Neural cell (in vitro differentiated cells): Measurements from ENCODE around the gene CAPN5. TPM values are rescaled to one million over a fixed set of nuclear protein-coding genes. Genes with fewer than 3 reads are reported as not detected.
A peak's percentile ranks its signal among the peaks of the same experiment; 100 is the strongest.

Source experiments
- H2AFZ ChIP-seq: fragments of 200-600, 300-800 bp; sonication (generic), shearing (Covaris generic); 2 replicates; pipeline ENCODE4 v1.6.0; 2014; ENCODE audit warnings: low read depth, mild to moderate bottlenecking, antibody characterized with exemption, low read length, moderate library complexity
- H3F3A ChIP-seq: fragments of 200-600 bp; shearing (Covaris generic); 2 replicates; pipeline ENCODE4 v1.6.1; 2016; ENCODE audit warnings: mild to moderate bottlenecking, moderate library complexity, mixed read lengths, antibody characterized with exemption, low read length; ENCODE audit not compliant: insufficient read depth, poor library complexity, severe bottlenecking
- H3K27ac ChIP-seq: fragments of 200-600, 300-800 bp; sonication (generic), shearing (Covaris generic); 2 replicates; pipeline ENCODE4 v1.5.1; 2014; ENCODE audit warnings: mild to moderate bottlenecking, low read length, moderate library complexity
- H3K27me3 ChIP-seq: fragments of 300-800, 200-600 bp; sonication (generic), shearing (Covaris generic); 2 replicates; pipeline ENCODE4 v1.6.0; 2014; ENCODE audit warnings: mild to moderate bottlenecking, low read depth, low read length, moderate library complexity; ENCODE audit not compliant: insufficient read depth
- H3K36me3 ChIP-seq: fragments of 300-800, 200-600 bp; sonication (generic), shearing (Covaris generic); 2 replicates; pipeline ENCODE4 v1.5.1; 2014; ENCODE audit warnings: mild to moderate bottlenecking, antibody characterized with exemption, low read length, moderate library complexity; ENCODE audit not compliant: insufficient read depth
- H3K4me2 ChIP-seq: fragments of 300-800, 200-600 bp; sonication (generic), shearing (Covaris generic); 2 replicates; pipeline ENCODE4 v1.6.0; 2014; ENCODE audit warnings: mild to moderate bottlenecking, low read length
- H3K4me3 ChIP-seq: fragments of 300-800, 200-600 bp; sonication (generic), shearing (Covaris generic); 2 replicates; pipeline ENCODE4 v1.5.1; 2014; ENCODE audit warnings: mild to moderate bottlenecking, low read length, moderate library complexity
- H3K79me2 ChIP-seq: fragments of 200-600 bp; shearing (Covaris generic); replicated peaks from 2 replicates; pipeline ENCODE4 v1.6.0; 2014; ENCODE audit warnings: mild to moderate bottlenecking, low read length, moderate library complexity; ENCODE audit not compliant: insufficient read depth
- H3K9ac ChIP-seq: fragments of 300-800, 200-600 bp; sonication (generic), shearing (Covaris generic); 2 replicates; pipeline ENCODE4 v1.6.1; 2016; ENCODE audit warnings: mild to moderate bottlenecking, low read length, mixed read lengths
- H3K9me2 ChIP-seq: fragments of 200-600 bp; shearing (Covaris generic); 2 replicates; pipeline ENCODE4 v1.6.1; 2016; ENCODE audit warnings: mild to moderate bottlenecking, low read length, mixed read lengths; ENCODE audit not compliant: insufficient read depth
- H3K9me3 ChIP-seq: fragments of 200-600, 300-800 bp; sonication (generic), shearing (Covaris generic); 2 replicates; pipeline ENCODE4 v1.6.1; 2016; ENCODE audit warnings: mild to moderate bottlenecking, mixed run types, low read length, moderate library complexity, mixed read lengths
- H4K20me1 ChIP-seq: fragments of 200-600 bp; shearing (Covaris generic); 2 replicates; pipeline ENCODE4 v1.6.1; 2016; ENCODE audit warnings: mild to moderate bottlenecking, mixed run types; ENCODE audit not compliant: insufficient read depth
- CTCF ChIP-seq: fragments of 450-650 bp; IDR thresholded peaks from 2 replicates; pipeline ENCODE4 v1.5.1; 2014; ENCODE audit warnings: antibody characterized with exemption, mild to moderate bottlenecking, moderate library complexity; ENCODE audit not compliant: poor library complexity, severe bottlenecking
- EP300 ChIP-seq: fragments of 450-650 bp; conservative IDR thresholded peaks from 2 replicates; pipeline ENCODE4 v1.6.1; 2014; ENCODE audit warnings: antibody characterized with exemption, mild to moderate bottlenecking, moderate library complexity; ENCODE audit not compliant: poor library complexity, severe bottlenecking
- EZH2 ChIP-seq: fragments of 200-600, 300-800 bp; shearing (Covaris generic), sonication (generic); IDR thresholded peaks from 2 replicates; pipeline ENCODE4 v1.6.1; 2014; ENCODE audit warnings: antibody characterized with exemption, low read length, borderline replicate concordance, mild to moderate bottlenecking; ENCODE audit not compliant: insufficient read depth, poor library complexity, severe bottlenecking
- MXI1 ChIP-seq: fragments of 450-650 bp; conservative IDR thresholded peaks from 2 replicates; pipeline ENCODE4 v1.6.1; 2014; ENCODE audit warnings: antibody characterized with exemption, mild to moderate bottlenecking; ENCODE audit not compliant: poor library complexity, severe bottlenecking
- POLR2AphosphoS5 ChIP-seq: IDR thresholded peaks from 2 replicates; pipeline ENCODE4 v1.6.1; 2012
- RAD21 ChIP-seq: fragments of 450-650 bp; conservative IDR thresholded peaks from 2 replicates; pipeline ENCODE4 v1.6.1; 2014; ENCODE audit warnings: antibody characterized with exemption, mild to moderate bottlenecking, moderate library complexity
- REST ChIP-seq: IDR thresholded peaks from 2 replicates; pipeline ENCODE4 v1.6.1; 2012; ENCODE audit warnings: borderline replicate concordance
- SMC3 ChIP-seq: fragments of 450-650 bp; conservative IDR thresholded peaks from 2 replicates; pipeline ENCODE4 v1.6.1; 2014; ENCODE audit warnings: antibody characterized with exemption, mild to moderate bottlenecking, moderate library complexity; ENCODE audit not compliant: poor library complexity
- TAF1 ChIP-seq: IDR thresholded peaks from 2 replicates; pipeline ENCODE4 v1.6.1; 2012; ENCODE audit warnings: low read depth
- polyA plus RNA-seq: library from polyadenylated mRNA; depleted of rRNA; stranded (reverse); fragments of >200 nt; gene quantifications from 2 replicates; pipeline ENCODE4 v1.2.3, GENCODE V29; 2014

CAPN5 gene
- polyA plus RNA-seq, 1 donor from 2014 or later = 20.5 TPM

GRCh38 chr11:77115956-77116355 is 49.2 kb downstream of the CAPN5 start:
- Histone ChIP-seq H3K79me2 (no peaks in the 10 kb centered on the region), H3K36me3 (no peaks in the 10 kb centered on the region), H3K9ac (no peak overlapping the region), H3F3A (no peaks in the 10 kb centered on the region), H3K27me3 (no peaks in the 10 kb centered on the region), H2AFZ (no peak overlapping the region), H3K4me3 (no peak overlapping the region), H3K9me3 (no peaks in the 10 kb centered on the region), H4K20me1 (no peaks in the 10 kb centered on the region), H3K27ac (no peak overlapping the region), H3K4me2 (no peak overlapping the region), H3K9me2 (no peaks in the 10 kb centered on the region)
- TF ChIP-seq SMC3 (no peak), EZH2 (no peak), POLR2AphosphoS5 (no peak), MXI1 (no peak), REST (no peak), EP300 (no peak)

- Histone ChIP-seq H2AFZ (no peak overlapping the region), H3K79me2 (no peaks in the 10 kb centered on the region), H4K20me1 (no peaks in the 10 kb centered on the region), H3K4me3 (no peak overlapping the region), H3K27ac (peak overlapping the region; percentile 16), H3K27me3 (no peaks in the 10 kb centered on the region), H3F3A (no peaks in the 10 kb centered on the region), H3K9me3 (no peaks in the 10 kb centered on the region), H3K9ac (no peak overlapping the region), H3K4me2 (no peak overlapping the region), H3K9me2 (no peaks in the 10 kb centered on the region), H3K36me3 (no peaks in the 10 kb centered on the region)
- TF ChIP-seq EZH2 (no peak), SMC3 (no peak), MXI1 (no peak), CTCF (no peak), EP300 (no peak), RAD21 (no peak), POLR2AphosphoS5 (no peak), TAF1 (no peak)
These were observed 50.7 kb downstream of the CAPN5 start for GRCh38 chr11:77117492-77117891.

GRCh38 chr11:77118086-77118485 is 51.3 kb downstream of the CAPN5 start:
- no peaks in the 10 kb centered on the region for H3K27me3 ChIP-seq
- no peaks in the 10 kb centered on the region for H3K9me3 ChIP-seq
- no peaks in the 10 kb centered on the region for H3F3A ChIP-seq
- H3K4me3 ChIP-seq = no peak overlapping the region
- no peak overlapping the region for H3K4me2 ChIP-seq
- no peaks in the 10 kb centered on the region for H3K36me3 ChIP-seq
- peak overlapping the region; percentile 28 for H3K9ac ChIP-seq
- no peaks in the 10 kb centered on the region for H4K20me1 ChIP-seq
- no peak overlapping the region for H2AFZ ChIP-seq
- peak overlapping the region; percentile 12 for H3K27ac ChIP-seq
- H3K79me2 ChIP-seq = no peaks in the 10 kb centered on the region
- TF ChIP-seq REST = no peak
- no peak for TF ChIP-seq TAF1
- TF ChIP-seq MXI1 = no peak
- no peak for TF ChIP-seq RAD21
- no peak for TF ChIP-seq EZH2
- no peak for TF ChIP-seq CTCF
- TF ChIP-seq SMC3 = no peak
- TF ChIP-seq POLR2AphosphoS5 = no peak
- no peaks in the 10 kb centered on the region for H3K9me2 ChIP-seq
